Stimulated activated naive CD8-positive, alpha-beta T cell treated with anti-CD3 and anti-CD28 coated beads, Interleukin-15, Interleukin-2, amounts not matched to agents 100 ng/mL and 50 ng/mL, for 24 hours (primary cell): ENCODE results near the gene ECHS1.

ENCODE experiments used
- H3K27ac Mint-ChIP-seq: one replicate; pipeline ENCODE4 v1.8.0; 2021; ENCODE audit warnings: mild to moderate bottlenecking, mixed read lengths
- H3K27me3 Mint-ChIP-seq: one replicate; pipeline ENCODE4 v1.8.0; 2021; ENCODE audit warnings: mixed read lengths
- H3K36me3 Mint-ChIP-seq: one replicate; pipeline ENCODE4 v1.8.0; 2021; ENCODE audit warnings: low read depth, mixed read lengths
- H3K4me1 Mint-ChIP-seq: one replicate; pipeline ENCODE4 v1.8.0; 2021; ENCODE audit warnings: low read depth, mixed read lengths
- H3K4me3 Mint-ChIP-seq: one replicate; pipeline ENCODE4 v1.8.0; 2021; ENCODE audit warnings: mild to moderate bottlenecking, mixed read lengths
- H3K9me3 Mint-ChIP-seq: one replicate; pipeline ENCODE4 v1.8.0; 2021; ENCODE audit warnings: mixed read lengths

Gene ECHS1

GRCh38 chr10:133359972-133360610 lies 13.1 kb downstream of the ECHS1 start:
- Mint-ChIP-seq H3K27ac (no peak overlapping the region), H3K9me3 (no peaks in the 10 kb centered on the region), H3K27me3 (no peaks in the 10 kb centered on the region), H3K4me3 (no peak overlapping the region), H3K4me1 (peaks cover 16% of the 10 kb centered on the region), H3K36me3 (peaks cover 14% of the 10 kb centered on the region)

- Mint-ChIP-seq H3K9me3 (no peaks in the 10 kb centered on the region), H3K27ac (no peak overlapping the region), H3K36me3 (peaks cover 11% of the 10 kb centered on the region), H3K4me3 (no peak overlapping the region), H3K27me3 (no peaks in the 10 kb centered on the region), H3K4me1 (peaks cover 16% of the 10 kb centered on the region)
Observed at GRCh38 chr10:133359554-133359971, 13.6 kb downstream of the ECHS1 start.

- no peaks in the 10 kb centered on the region for H3K27me3 Mint-ChIP-seq
- H3K36me3 Mint-ChIP-seq = peaks cover 7% of the 10 kb centered on the region
- H3K9me3 Mint-ChIP-seq = no peaks in the 10 kb centered on the region
- no peak overlapping the region for H3K27ac Mint-ChIP-seq
- H3K4me3 Mint-ChIP-seq = no peak overlapping the region
- H3K4me1 Mint-ChIP-seq = peaks cover 16% of the 10 kb centered on the region
Observed at GRCh38 chr10:133358925-133359310, 14.2 kb downstream of the ECHS1 start.

- no peaks in the 10 kb centered on the region for H3K9me3 Mint-ChIP-seq
- H3K4me3 Mint-ChIP-seq = no peak overlapping the region
- H3K27me3 Mint-ChIP-seq = no peaks in the 10 kb centered on the region
- H3K36me3 Mint-ChIP-seq = peaks cover 7% of the 10 kb centered on the region
- H3K27ac Mint-ChIP-seq = no peak overlapping the region
- peaks cover 16% of the 10 kb centered on the region for H3K4me1 Mint-ChIP-seq
Observed at GRCh38 chr10:133358162-133358924, 14.8 kb downstream of the ECHS1 start.

- no peaks in the 10 kb centered on the region for H3K9me3 Mint-ChIP-seq
- H3K27me3 Mint-ChIP-seq = no peaks in the 10 kb centered on the region
- peak within 1 kb of the TSS; percentile 84 for H3K4me3 Mint-ChIP-seq
- H3K36me3 Mint-ChIP-seq = peaks cover 7% of the 10 kb centered on the region
- peaks cover 16% of the 10 kb centered on the region for H3K4me1 Mint-ChIP-seq
- peak within 1 kb of the TSS; percentile 58 for H3K27ac Mint-ChIP-seq
Observed at GRCh38 chr10:133357285-133358161, 15.6 kb downstream of the ECHS1 start, which contains the start of gene FUOM. Gene FUOM, minus strand, starts transcription at chr10:133358019. Its CDS starts 12 bp downstream, at chr10:133358007.

GRCh38 chr10:133356549-133357284 lies 16.4 kb downstream of the ECHS1 start:
- Mint-ChIP-seq H3K27me3 (no peaks in the 10 kb centered on the region), H3K27ac (peak overlapping the region; percentile 52), H3K4me3 (peak overlapping the region; percentile 84), H3K9me3 (no peaks in the 10 kb centered on the region), H3K36me3 (peaks cover under 1% of the 10 kb centered on the region), H3K4me1 (peaks cover 11% of the 10 kb centered on the region)

GRCh38 chr10:133355991-133356390 lies 17.2 kb downstream of the ECHS1 start:
- peak overlapping the region; percentile 63 for H3K4me3 Mint-ChIP-seq
- no peaks in the 10 kb centered on the region for H3K9me3 Mint-ChIP-seq
- peaks cover 5% of the 10 kb centered on the region for H3K4me1 Mint-ChIP-seq
- no peaks in the 10 kb centered on the region for H3K27me3 Mint-ChIP-seq
- H3K27ac Mint-ChIP-seq = no peak overlapping the region
- H3K36me3 Mint-ChIP-seq = no peaks in the 10 kb centered on the region

- peaks cover 5% of the 10 kb centered on the region for H3K4me1 Mint-ChIP-seq
- H3K4me3 Mint-ChIP-seq = no peak overlapping the region
- H3K36me3 Mint-ChIP-seq = no peaks in the 10 kb centered on the region
- no peak overlapping the region for H3K27ac Mint-ChIP-seq
- H3K27me3 Mint-ChIP-seq = no peaks in the 10 kb centered on the region
- no peaks in the 10 kb centered on the region for H3K9me3 Mint-ChIP-seq
Observed at GRCh38 chr10:133355266-133355665, 17.9 kb downstream of the ECHS1 start.

- peaks cover 5% of the 10 kb centered on the region for H3K4me1 Mint-ChIP-seq
- H3K4me3 Mint-ChIP-seq = no peak overlapping the region
- no peaks in the 10 kb centered on the region for H3K27me3 Mint-ChIP-seq
- no peaks in the 10 kb centered on the region for H3K36me3 Mint-ChIP-seq
- no peak overlapping the region for H3K27ac Mint-ChIP-seq
- no peaks in the 10 kb centered on the region for H3K9me3 Mint-ChIP-seq
Observed at GRCh38 chr10:133354672-133355240, 18.4 kb downstream of the ECHS1 start.

GRCh38 chr10:133353988-133354605 lies 19.1 kb downstream of the ECHS1 start:
- Mint-ChIP-seq H3K27me3 (peaks cover 3% of the 10 kb centered on the region), H3K4me1 (peaks cover 7% of the 10 kb centered on the region), H3K9me3 (no peaks in the 10 kb centered on the region), H3K36me3 (no peaks in the 10 kb centered on the region), H3K27ac (no peak overlapping the region), H3K4me3 (no peak overlapping the region)

GRCh38 chr10:133353202-133353959 lies 19.8 kb downstream of the ECHS1 start:
- Mint-ChIP-seq H3K4me3 (no peak overlapping the region), H3K36me3 (no peaks in the 10 kb centered on the region), H3K27me3 (peaks cover 5% of the 10 kb centered on the region), H3K4me1 (peaks cover 9% of the 10 kb centered on the region), H3K9me3 (no peaks in the 10 kb centered on the region), H3K27ac (no peak overlapping the region)

GRCh38 chr10:133351408-133352318 lies 21.5 kb downstream of the ECHS1 start:
- H3K4me3 Mint-ChIP-seq = no peak overlapping the region
- no peak overlapping the region for H3K27ac Mint-ChIP-seq
- H3K27me3 Mint-ChIP-seq = peaks cover 5% of the 10 kb centered on the region
- no peaks in the 10 kb centered on the region for H3K9me3 Mint-ChIP-seq
- peaks cover 9% of the 10 kb centered on the region for H3K4me1 Mint-ChIP-seq
- no peaks in the 10 kb centered on the region for H3K36me3 Mint-ChIP-seq
